Activated T-helper 2 cell treated with anti-CD3 and anti-CD28 coated beads, Interferon-gamma antibody, Interleukin-2, Interleukin-4, amounts not matched to agents 10 μg/mL and 5 μg/mL and 100 μg/mL, durations not matched to agents 14 hours and 24 hours and 36 hours (primary cell): Measurements from ENCODE around the gene NMNAT1. TPM values are rescaled to one million over a fixed set of nuclear protein-coding genes. Genes with fewer than 3 reads are reported as not detected.
"Not testable (repeated sequence)": the region's sequence is repeated elsewhere in the genome, so short reads cannot be mapped to it uniquely, and the experiment has no call there.

ENCODE experiments used
- DNase-seq: peaks from one replicate; pipeline ENCODE4 v3.0.0; 2021; ENCODE audit warnings: low spot score
- H3K27ac Mint-ChIP-seq: one replicate; pipeline ENCODE4 v1.8.0; 2021; ENCODE audit warnings: mixed read lengths
- H3K27me3 Mint-ChIP-seq: one replicate; pipeline ENCODE4 v1.8.0; 2021; ENCODE audit warnings: low read depth, mixed read lengths
- H3K36me3 Mint-ChIP-seq: one replicate; pipeline ENCODE4 v1.8.0; 2021; ENCODE audit warnings: low read depth, mixed read lengths
- H3K4me1 Mint-ChIP-seq: one replicate; pipeline ENCODE4 v1.8.0; 2021; ENCODE audit warnings: low read depth, mixed read lengths
- H3K4me3 Mint-ChIP-seq: one replicate; pipeline ENCODE4 v1.8.0; 2021; ENCODE audit warnings: low read depth, mild to moderate bottlenecking, moderate library complexity, mixed read lengths
- H3K9me3 Mint-ChIP-seq: one replicate; pipeline ENCODE4 v1.8.0; 2021; ENCODE audit warnings: mixed read lengths
- intact Hi-C: fragments of 100-400 bp; cut with micrococcal nuclease; formaldehyde crosslinking; loops from one replicate; pipeline ENCODE4 v1.15.1; 2023
- total RNA-seq: library from RNA; stranded (reverse); gene quantifications from 2 replicates; pipeline ENCODE4 v1.2.3, GENCODE V29; 2022

NMNAT1 gene
- total RNA-seq, 1 donor from 2014 or later, result 6.8 TPM

- H3K4me3 Mint-ChIP-seq, result peak overlapping the region; percentile 93
- H3K27ac Mint-ChIP-seq, result peak overlapping the region; percentile 81
- H3K27me3 Mint-ChIP-seq, result peaks cover 2% of the 10 kb centered on the region
- no peaks in the 10 kb centered on the region for H3K9me3 Mint-ChIP-seq
- H3K4me1 Mint-ChIP-seq, result peaks cover 37% of the 10 kb centered on the region
- DNase-seq, result peak; percentile 16
- H3K36me3 Mint-ChIP-seq, result no peaks in the 10 kb centered on the region
- intact Hi-C loops, result loop anchor here (1.0 to 2.0 kb wide), 2 partner anchors 33 to 124 kb away; partner anchors contain the start of genes LZIC and NMNAT1
Observed at GRCh38 chr1:9909234-9910046, 33.8 kb upstream of the NMNAT1 start.

GRCh38 chr1:9910076-9910422 is 33.2 kb upstream of the NMNAT1 start, which contains the start of gene CTNNBIP1:
CTNNBIP1 (minus strand) TSS chr1:9910269; CDS start chr1:9872064, 38,205 bp downstream.
- H3K9me3 Mint-ChIP-seq, result no peaks in the 10 kb centered on the region

GRCh38 chr1:9910423-9911178 is 32.7 kb upstream of the NMNAT1 start:
- peak; percentile 100 for DNase-seq
- Mint-ChIP-seq H3K4me3 (peak overlapping the region; percentile 89), H3K9me3 (no peaks in the 10 kb centered on the region), H3K27ac (peak overlapping the region; percentile 98), H3K36me3 (no peaks in the 10 kb centered on the region), H3K4me1 (peaks cover 27% of the 10 kb centered on the region), H3K27me3 (peaks cover 4% of the 10 kb centered on the region)
- intact Hi-C loops, result loop anchor here (1.0 to 2.0 kb wide), 2 partner anchors 32 to 123 kb away; partner anchors contain the start of genes LZIC and NMNAT1

More at GRCh38 chr1:9910076-9910422, 33.2 kb upstream of the NMNAT1 start, which contains the start of gene CTNNBIP1:
- Mint-ChIP-seq H3K27me3 (peaks cover 3% of the 10 kb centered on the region), H3K27ac (peak within 1 kb of the TSS; percentile 98), H3K4me3 (peak within 1 kb of the TSS; percentile 93), H3K4me1 (peaks cover 31% of the 10 kb centered on the region), H3K36me3 (no peaks in the 10 kb centered on the region)
- DNase-seq, result no peak
- intact Hi-C loops, result loop anchor here (1.0 to 2.0 kb wide), 2 partner anchors 33 to 123 kb away; partner anchors contain the start of genes LZIC and NMNAT1

GRCh38 chr1:9912264-9912936 is 30.9 kb upstream of the NMNAT1 start:
- peaks cover 24% of the 10 kb centered on the region for H3K4me1 Mint-ChIP-seq
- H3K9me3 Mint-ChIP-seq, result no peaks in the 10 kb centered on the region
- intact Hi-C loops, result no loop called here
- H3K36me3 Mint-ChIP-seq, result no peaks in the 10 kb centered on the region
- peaks cover 8% of the 10 kb centered on the region for H3K27me3 Mint-ChIP-seq
- no peak for DNase-seq
- H3K4me3 Mint-ChIP-seq, result peak overlapping the region; percentile 67
- peak overlapping the region; percentile 65 for H3K27ac Mint-ChIP-seq

GRCh38 chr1:9914610-9914937 is 28.7 kb upstream of the NMNAT1 start:
- H3K27me3 Mint-ChIP-seq, result peaks cover 10% of the 10 kb centered on the region
- H3K4me1 Mint-ChIP-seq, result peaks cover 11% of the 10 kb centered on the region
- H3K4me3 Mint-ChIP-seq, result no peak overlapping the region
- intact Hi-C loops, result no loop called here
- DNase-seq, result no peak
- no peaks in the 10 kb centered on the region for H3K9me3 Mint-ChIP-seq
- no peak overlapping the region for H3K27ac Mint-ChIP-seq
- H3K36me3 Mint-ChIP-seq, result no peaks in the 10 kb centered on the region

- Mint-ChIP-seq H3K4me3 (no peak overlapping the region), H3K27me3 (peaks cover 10% of the 10 kb centered on the region), H3K27ac (no peak overlapping the region), H3K9me3 (no peaks in the 10 kb centered on the region), H3K4me1 (peaks cover 5% of the 10 kb centered on the region), H3K36me3 (no peaks in the 10 kb centered on the region)
- no peak for DNase-seq
- intact Hi-C loops, result no loop called here
Observed at GRCh38 chr1:9916452-9916851, 26.8 kb upstream of the NMNAT1 start.

GRCh38 chr1:9917495-9917894 is 25.8 kb upstream of the NMNAT1 start:
- intact Hi-C loops, H3K4me1 Mint-ChIP-seq, DNase-seq, H3K27ac Mint-ChIP-seq, H3K36me3 Mint-ChIP-seq, H3K9me3 Mint-ChIP-seq, H3K4me3 Mint-ChIP-seq: not testable (repeated sequence)
- peaks cover 10% of the 10 kb centered on the region for H3K27me3 Mint-ChIP-seq

GRCh38 chr1:9917901-9918300 is 25.4 kb upstream of the NMNAT1 start:
- intact Hi-C loops, result no loop called here
- H3K4me1 Mint-ChIP-seq, result peaks cover 2% of the 10 kb centered on the region
- no peak overlapping the region for H3K4me3 Mint-ChIP-seq
- H3K9me3 Mint-ChIP-seq, result no peaks in the 10 kb centered on the region
- H3K27me3 Mint-ChIP-seq, result peaks cover 10% of the 10 kb centered on the region
- DNase-seq, result no peak
- H3K27ac Mint-ChIP-seq, result no peak overlapping the region
- H3K36me3 Mint-ChIP-seq, result no peaks in the 10 kb centered on the region

- Mint-ChIP-seq H3K27me3 (peaks cover 7% of the 10 kb centered on the region), H3K36me3 (no peaks in the 10 kb centered on the region), H3K27ac (no peak overlapping the region), H3K9me3 (no peaks in the 10 kb centered on the region), H3K4me1 (peaks cover 2% of the 10 kb centered on the region), H3K4me3 (no peak overlapping the region)
- intact Hi-C loops, result no loop called here
- DNase-seq, result no peak
Observed at GRCh38 chr1:9920606-9921005, 22.7 kb upstream of the NMNAT1 start.

- H3K27ac Mint-ChIP-seq, result no peak overlapping the region
- no peaks in the 10 kb centered on the region for H3K36me3 Mint-ChIP-seq
- H3K4me1 Mint-ChIP-seq, result peaks cover 2% of the 10 kb centered on the region
- peaks cover 2% of the 10 kb centered on the region for H3K27me3 Mint-ChIP-seq
- H3K9me3 Mint-ChIP-seq, result no peaks in the 10 kb centered on the region
- no peak for DNase-seq
- no peak overlapping the region for H3K4me3 Mint-ChIP-seq
- intact Hi-C loops, result no loop called here
Observed at GRCh38 chr1:9922342-9922741, 20.9 kb upstream of the NMNAT1 start.

GRCh38 chr1:9927259-9927658 is 16.0 kb upstream of the NMNAT1 start:
- intact Hi-C loops, result no loop called here
- no peak for DNase-seq
- Mint-ChIP-seq H3K27me3 (no peaks in the 10 kb centered on the region), H3K36me3 (peaks cover 17% of the 10 kb centered on the region), H3K9me3 (no peaks in the 10 kb centered on the region), H3K4me3 (no peak overlapping the region), H3K4me1 (no peaks in the 10 kb centered on the region), H3K27ac (no peak overlapping the region)

- intact Hi-C loops, result no loop called here
- no peak overlapping the region for H3K27ac Mint-ChIP-seq
- no peak for DNase-seq
- no peak overlapping the region for H3K4me3 Mint-ChIP-seq
- no peaks in the 10 kb centered on the region for H3K27me3 Mint-ChIP-seq
- no peaks in the 10 kb centered on the region for H3K4me1 Mint-ChIP-seq
- H3K9me3 Mint-ChIP-seq, result no peaks in the 10 kb centered on the region
- peaks cover 28% of the 10 kb centered on the region for H3K36me3 Mint-ChIP-seq
Observed at GRCh38 chr1:9929431-9930385, 13.6 kb upstream of the NMNAT1 start.
